8988T (cell line): ENCODE data around the gene CACNA1C.

Experiments
- DNase-seq: peaks from one replicate; pipeline ENCODE4 v3.0.0; 2011

CACNA1C gene

DNA sequence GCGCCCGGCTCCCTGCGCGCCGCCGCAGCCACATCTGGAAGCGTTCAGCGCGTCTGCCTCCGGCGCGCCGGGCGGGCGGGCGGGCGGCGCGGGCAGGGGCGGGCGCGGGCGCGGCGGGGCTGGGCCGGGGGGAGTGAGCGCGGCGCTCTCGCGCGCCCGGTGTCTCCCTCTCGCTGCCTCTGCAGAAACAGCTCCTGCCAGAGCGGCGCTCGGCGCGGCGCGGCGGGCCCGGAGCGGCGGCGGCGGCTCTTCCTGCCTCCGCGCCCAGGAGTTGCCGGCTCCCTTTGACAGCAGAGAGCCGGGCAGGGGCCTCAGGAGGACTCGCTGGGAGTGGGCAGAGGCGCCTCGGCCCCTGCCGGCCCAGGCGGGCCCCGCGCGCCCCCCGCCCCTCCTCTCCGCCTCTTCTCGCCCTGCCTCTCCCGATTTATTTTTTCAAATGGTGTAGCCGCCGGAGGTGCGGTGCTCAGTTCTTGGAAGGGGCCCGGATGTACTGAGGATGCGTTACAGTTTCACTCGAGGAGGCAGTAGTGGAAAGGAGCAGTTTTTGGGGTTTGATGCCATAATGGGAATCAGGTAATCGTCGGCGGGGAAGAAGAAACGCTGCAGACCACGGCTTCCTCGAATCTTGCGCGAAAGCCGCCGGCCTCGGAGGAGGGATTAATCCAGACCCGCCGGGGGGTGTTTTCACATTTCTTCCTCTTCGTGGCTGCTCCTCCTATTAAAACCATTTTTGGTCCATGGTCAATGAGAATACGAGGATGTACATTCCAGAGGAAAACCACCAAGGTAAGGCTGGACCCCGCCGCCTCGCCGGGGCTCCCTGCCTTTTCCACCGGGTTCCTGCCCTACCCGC lies at the start of gene CACNA1C:
Gene CACNA1C, plus strand, starts transcription at position 162 of the 853 bp plus-strand sequence. Its CDS starts 576 bp downstream, at position 738.
- DNase-seq = peak; percentile 70

DNA sequence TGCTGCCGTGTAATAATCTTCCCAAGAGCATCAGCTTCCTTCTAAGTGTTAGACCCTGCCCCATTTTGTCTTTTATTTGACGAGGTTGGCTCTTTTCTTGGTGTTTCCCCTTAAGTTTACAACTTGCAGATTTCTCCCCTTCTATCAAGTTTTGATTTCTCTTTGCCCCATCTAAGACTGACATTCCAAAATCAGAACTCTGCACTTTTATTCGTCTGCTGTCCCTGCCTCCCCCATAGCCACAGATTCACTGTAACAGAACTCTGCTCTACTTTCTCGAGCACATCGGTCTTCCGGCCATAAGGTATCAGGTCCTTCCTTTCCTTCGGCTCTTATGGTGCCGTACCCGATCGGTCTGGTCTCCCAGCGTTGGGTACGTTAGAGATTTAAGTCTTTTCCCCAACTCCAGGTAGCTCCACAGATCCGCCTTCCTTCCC lies 49.1 kb upstream of the CACNA1C start:
- no peak for DNase-seq

GRCh38 chr12:2004113-2004929 lies 48.5 kb upstream of the CACNA1C start, which contains the start of gene DCP1B:
TSS of gene DCP1B (minus strand) at chr12:2004457. CDS start at chr12:2004431, 26 bp downstream.
- DNase-seq = peak; percentile 45

DNA sequence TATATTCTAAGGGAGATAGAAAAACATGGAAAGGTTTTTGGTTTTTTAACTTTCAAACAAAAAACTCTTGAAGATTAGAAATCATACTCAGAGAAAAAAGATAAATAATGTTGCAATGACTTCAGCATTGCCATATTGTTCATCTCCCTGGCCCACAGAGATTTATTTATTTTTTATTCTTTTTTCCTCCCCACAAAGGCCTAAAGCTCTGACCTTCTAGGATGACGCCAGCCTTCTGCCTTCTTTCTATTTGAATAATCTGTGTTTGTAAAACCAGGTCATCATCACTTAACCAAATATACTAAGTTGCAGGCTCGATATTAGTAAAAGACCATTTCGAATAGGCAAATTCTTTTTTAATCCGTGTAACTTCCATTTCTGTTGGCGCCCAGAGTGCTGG lies 44.1 kb upstream of the CACNA1C start:
- no peak for DNase-seq

DNA sequence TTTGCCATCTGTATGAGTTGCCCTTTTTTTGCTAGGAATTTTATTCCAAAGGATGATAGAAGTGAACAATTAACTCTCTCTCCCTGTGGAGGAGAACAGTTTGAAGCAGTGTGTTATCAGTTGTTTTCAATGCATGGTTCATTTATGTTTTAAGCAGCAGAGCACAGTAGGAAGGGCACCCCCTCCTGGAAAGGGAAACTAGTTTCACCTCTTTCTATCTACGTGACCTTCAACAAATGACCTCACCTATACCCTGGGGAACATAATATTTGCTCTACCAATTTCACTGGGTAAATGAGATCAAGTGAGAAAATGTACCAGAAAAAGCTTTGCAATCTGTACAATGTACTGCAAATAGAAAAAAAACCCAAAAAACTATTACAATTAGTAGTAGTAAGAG lies 43.2 kb upstream of the CACNA1C start:
- DNase-seq = no peak

DNA sequence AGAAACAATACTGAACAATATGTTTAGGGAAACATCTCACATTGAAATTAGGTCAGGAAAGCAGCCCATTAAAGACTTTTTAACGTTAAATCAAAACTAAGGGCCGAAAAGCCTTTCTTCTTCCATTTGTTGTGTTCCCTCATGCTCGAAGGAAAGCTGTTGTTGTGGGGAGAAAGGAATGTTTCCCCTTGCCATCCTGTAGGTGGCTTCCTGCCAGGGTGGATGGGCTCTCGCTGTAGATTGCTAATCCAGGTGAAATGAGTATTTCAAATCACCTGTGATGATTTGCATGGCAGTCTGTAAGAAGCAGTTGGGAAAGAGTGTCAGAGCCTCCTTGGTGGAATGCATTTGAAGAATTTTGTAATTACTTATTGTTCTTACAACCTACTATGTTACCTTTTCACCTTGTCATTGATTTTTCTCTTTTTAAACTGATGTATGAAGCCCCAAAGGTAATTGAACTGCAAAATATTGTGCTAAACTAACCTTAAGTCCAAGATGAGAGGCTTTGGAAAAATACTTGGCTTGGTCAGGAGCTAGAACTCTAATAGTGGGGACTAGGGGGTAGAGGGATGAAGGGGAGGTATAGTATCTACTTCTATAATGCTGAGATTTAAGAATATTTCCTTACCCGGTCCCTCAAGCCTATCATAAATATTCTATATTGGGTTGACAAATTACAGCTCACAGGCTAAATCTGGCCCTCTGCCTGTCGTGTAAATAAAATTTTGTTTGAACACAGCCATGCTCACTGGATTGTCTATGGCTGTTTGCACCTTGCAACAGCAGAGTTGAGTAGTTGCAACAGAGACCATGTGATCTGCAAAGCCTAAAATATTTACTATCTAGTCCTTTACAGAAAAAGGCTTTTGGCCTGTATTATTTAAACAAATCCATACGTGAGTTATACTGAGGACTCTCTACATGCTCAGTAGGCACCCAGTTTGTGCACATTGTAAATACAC lies 40.9 kb upstream of the CACNA1C start:
- no peak for DNase-seq

GRCh38 chr12:2013086-2013485 lies 39.7 kb upstream of the CACNA1C start:
- DNase-seq = no peak

DNA sequence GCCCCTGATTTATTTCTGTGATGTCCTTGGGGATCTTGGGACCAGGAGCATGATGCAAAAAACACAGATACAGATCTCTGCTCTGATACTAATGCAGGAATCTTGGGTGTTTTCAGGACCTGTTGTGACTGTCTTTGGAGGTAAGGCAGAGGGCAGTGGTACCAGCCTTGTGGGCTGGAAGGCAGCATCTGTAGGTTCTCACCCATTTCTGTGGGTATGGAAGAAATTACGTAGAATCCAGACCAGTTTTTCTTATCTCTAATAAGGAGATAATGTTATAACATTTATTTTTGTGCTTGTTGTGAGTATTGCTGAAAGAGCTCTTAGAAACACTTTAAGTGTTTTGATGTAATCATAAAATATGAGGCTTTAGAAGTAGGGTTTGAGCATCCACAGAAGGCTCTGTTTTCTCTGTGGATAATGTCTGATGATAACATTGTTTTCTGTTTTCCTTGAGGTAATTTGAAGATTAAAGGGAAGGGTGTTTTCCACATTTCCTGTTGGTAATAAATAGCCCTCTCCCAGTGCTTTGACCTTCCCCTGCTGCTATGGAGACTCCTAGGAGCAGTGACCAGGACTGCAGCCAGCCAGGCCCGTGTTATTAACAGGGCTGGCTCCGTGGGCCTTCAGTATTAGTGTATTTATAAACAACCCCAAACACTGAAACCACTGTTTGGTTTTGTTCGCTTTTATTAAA lies 39.1 kb upstream of the CACNA1C start:
- no peak for DNase-seq

DNA sequence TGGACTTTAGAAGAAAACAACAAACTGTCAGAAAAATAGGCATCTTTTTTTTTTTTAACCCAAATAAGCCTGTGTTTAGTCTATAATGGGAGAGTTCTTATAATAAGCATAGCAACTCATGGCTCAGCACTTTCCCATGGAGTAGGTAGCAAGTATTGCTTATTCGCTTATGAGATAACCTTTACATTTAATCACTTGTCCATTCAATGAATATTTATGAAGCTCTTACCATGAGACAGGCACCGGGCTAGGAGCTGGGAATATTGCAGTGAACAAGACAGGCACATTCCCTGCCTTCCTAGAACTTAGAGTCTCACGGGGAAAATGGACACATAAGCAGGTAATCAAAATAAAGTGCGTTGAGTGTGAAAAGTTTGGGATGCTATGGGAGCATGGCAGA lies 38.6 kb upstream of the CACNA1C start:
- DNase-seq = no peak

DNA sequence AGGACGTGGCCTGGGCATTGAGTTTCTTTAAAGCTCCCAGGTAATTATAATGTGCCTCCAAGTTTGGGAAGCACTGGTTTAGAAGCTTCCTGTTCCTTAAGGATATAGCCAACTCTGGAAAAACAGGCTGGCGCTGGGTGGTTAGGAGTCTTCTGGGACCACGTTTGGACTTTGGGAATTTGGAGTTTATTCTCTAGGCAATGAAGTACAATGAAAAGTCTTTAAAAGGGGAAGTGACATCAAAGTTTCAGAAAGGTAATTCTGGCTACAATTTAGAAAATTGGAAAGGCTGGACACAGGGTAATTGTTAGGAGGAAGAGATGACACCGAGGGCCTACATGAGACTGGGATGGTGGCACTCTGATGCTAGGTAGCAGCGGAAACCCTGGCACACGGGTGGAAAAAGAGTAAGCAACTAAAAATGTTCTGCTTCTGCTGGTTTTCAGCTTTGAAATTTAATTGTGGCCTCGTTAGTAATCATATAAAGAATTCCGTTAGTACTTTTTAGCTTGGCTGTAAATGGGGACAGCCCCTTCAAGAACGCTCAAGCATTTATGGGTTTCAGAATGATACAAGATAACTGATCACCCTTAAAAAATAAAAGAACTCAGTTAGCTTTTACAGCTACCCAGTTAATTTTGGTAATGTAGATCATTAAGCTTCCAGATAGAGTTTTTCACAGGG lies 35.8 kb upstream of the CACNA1C start:
- DNase-seq = no peak

DNA sequence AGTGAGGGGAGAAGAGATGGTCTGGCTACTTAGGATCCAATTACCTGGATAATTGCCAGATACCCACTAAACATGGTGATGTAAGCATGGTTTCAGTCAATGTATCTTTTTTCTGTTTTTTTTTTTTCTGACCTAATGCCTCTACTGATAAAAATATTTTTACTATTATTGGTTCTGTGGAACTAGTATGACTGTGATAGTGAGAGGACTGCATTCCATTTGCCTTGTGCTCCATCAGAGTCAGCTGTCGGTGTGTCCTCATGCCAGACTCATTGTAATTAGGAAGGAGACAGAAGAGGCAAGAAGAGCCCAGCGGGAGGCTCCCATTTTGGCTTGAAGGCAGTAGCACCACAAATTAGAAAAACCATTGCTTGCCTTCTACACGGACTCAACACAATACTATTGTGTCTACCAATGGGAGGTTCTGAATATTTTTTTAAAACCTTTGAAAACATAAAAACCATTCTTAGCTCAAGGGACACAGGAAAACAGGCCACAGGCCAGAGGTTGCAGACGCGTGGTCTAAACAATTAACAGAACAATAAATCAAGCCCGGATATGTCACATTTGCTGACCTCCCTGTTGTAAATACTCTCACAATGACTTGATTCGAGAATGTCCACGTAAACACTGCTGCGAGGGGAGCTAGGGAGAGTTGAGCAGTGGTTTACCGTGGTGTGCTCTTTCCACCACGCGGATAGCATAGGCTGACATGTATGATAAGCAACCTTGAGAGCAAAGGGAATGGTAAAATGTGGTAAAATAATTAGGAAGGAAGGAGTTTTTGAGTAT lies 35.0 kb upstream of the CACNA1C start:
- DNase-seq = no peak

- no peak for DNase-seq
These were observed 34.4 kb upstream of the CACNA1C start for GRCh38 chr12:2018391-2018790.

GRCh38 chr12:2019126-2019525 lies 33.7 kb upstream of the CACNA1C start:
- DNase-seq = no peak

DNA sequence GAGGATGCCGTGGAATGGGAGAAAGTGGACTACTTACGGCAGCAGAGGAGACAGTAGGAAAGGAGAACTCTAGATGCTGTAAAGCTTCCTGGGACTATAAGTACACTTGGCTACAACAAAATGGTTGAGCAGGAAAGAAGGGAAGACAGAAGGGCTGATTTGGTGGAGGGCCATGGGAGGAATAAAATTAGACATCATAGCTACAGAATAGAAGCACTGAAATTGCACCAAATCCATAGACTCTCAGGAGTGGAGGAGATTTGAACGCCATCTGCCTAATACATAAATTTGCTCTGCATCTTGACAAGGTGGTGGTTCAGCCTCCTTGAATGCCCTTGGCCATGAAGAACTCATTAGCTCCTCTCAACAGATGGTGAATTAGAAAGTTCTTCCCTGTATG lies 32.3 kb upstream of the CACNA1C start:
- no peak for DNase-seq

DNA sequence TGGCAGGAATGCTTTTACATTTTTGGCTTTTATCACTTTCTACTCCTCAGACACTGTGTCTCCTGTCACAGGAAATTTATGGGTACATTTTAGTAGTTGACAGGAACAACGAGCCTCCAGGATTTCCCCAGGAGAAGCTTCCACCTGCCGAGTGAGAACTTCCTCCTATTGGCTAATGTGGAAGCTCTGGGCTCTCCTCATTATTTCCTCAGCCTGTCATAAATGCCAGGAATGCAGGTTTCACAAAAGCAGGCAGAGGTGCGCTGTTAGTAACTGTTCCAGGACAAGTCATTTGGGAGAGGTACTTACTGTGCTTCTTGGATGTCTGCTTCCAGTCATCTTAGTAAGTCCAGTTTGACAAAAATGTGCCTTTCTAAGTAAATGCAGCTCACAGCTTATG lies 29.4 kb upstream of the CACNA1C start:
- DNase-seq = no peak

- DNase-seq = no peak
These were observed 25.4 kb upstream of the CACNA1C start for GRCh38 chr12:2027351-2027750.

DNA sequence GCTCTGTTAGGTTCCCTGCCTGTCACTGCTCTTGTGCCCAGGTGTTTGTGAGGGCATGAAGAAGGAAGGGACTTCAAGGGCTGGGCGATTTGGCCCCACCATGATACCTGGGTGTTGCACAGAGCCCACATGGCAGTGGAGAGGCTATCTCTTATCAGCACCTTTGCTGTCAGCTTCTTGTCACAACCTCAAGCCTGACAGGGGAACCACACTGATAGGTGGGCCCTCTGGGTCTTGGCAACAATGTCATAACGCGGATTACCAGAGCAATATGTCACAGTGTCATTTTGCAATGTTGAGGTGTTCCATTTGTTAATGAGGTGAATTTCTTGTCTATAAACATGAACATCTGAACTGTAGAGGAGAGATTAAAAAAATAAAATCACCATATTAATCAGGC lies 22.9 kb upstream of the CACNA1C start:
- DNase-seq = no peak

- DNase-seq = no peak
These were observed 20.3 kb upstream of the CACNA1C start for GRCh38 chr12:2032506-2032905.

DNA sequence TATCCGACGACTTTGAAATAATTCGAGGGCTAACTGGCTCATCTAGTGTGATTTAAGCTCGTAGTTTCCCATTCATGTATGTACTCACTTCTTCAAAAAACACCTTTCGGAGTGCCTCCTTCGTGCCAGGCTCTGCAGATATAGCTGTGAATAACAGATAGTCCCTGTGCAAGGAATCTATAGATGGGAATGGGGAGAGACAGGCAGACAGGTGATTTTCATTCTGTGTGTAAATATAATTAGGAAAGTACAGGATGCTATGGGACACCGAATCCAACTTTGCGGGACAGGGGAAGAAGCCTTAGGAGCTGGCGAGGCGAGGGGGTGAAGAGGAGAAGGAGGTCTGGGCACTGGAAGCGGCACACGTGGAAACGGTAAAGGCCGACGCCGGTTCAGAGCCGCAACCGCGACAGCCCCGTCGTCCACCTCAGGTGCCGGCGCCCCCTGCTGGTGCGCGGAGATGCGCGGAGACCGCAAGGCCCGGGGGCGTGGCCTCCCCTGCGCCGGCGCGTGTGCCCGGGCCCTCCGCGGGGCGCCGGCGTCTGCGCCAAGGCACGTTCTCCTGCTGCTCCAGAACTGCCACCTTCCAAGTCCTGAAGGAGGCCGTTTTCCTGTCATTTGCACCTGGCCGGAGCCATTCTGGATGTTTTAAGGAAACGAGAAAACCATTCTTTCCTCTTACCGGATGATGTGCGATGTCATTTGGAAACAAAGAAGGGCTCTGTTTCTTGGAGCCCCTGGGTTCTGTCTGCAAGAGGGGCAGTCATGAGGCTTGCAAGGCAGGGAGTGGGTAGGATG lies 18.0 kb upstream of the CACNA1C start:
- DNase-seq = peak; percentile 83
